H1 (cell line): ENCODE results near the gene MAVS. TPM values are rescaled to one million over a fixed set of nuclear protein-coding genes. Genes with fewer than 3 reads are reported as not detected.
A peak's percentile ranks its signal among the peaks of the same experiment; 100 is the strongest.

Experiments used
- CTCF ChIA-PET: fragments of 300-600 bp; sonication (Branson Sonifier 250); formaldehyde crosslinking; loops from one replicate; lab custom pipeline; 2021; ENCODE audit not compliant: partially characterized antibody; lab: Charles Lee
- POLR2A ChIA-PET: fragments of 300-600 bp; sonication (Branson Sonifier 250); formaldehyde crosslinking; loops from one replicate; lab custom pipeline; 2021; ENCODE audit warnings: inconsistent platforms; ENCODE audit not compliant: partially characterized antibody; lab: Charles Lee
- DNase-seq, 2 experiments: peaks; one replicate each; pipeline versions ENCODE4 v3.0.0 to v3.0.0-alpha.2; 2010 to 2022; ENCODE audit warnings: low spot score in 2 of 2, low read depth in 1 of 2, mixed read lengths in 1 of 2
- FAIRE-seq: peaks from 2 replicates; lab custom pipeline; 2011; peaks lifted over from hg19 to GRCh38; lab: Jason Lieb, UNC
- H2AFZ ChIP-seq: 2 replicates; pipeline ENCODE4 v1.8.1; 2012; ENCODE audit warnings: low read length, inconsistent platforms
- H2AK5ac ChIP-seq: 2 replicates; pipeline ENCODE4 v1.6.1; 2013; ENCODE audit warnings: low read depth, low read length
- H2BK120ac ChIP-seq: replicated peaks from 2 replicates; pipeline ENCODE3; 2013; ENCODE audit warnings: low read depth, low read length, inconsistent platforms
- H2BK12ac ChIP-seq: 2 replicates; pipeline ENCODE4 v1.6.1; 2013; ENCODE audit warnings: low read depth, low read length
- H2BK15ac ChIP-seq: 2 replicates; pipeline ENCODE4 v1.6.1; 2013; ENCODE audit warnings: low read length
- H2BK20ac ChIP-seq: 2 replicates; pipeline ENCODE4 v1.6.1; 2013; ENCODE audit warnings: low read length
- H2BK5ac ChIP-seq: 2 replicates; pipeline ENCODE4 v1.6.1; 2013; ENCODE audit warnings: low read depth, low read length
- H3K14ac ChIP-seq: 2 replicates; pipeline ENCODE4 v1.6.1; 2013; ENCODE audit warnings: inconsistent platforms; ENCODE audit not compliant: insufficient read length
- H3K18ac ChIP-seq: 2 replicates; pipeline ENCODE4 v1.6.1; 2013; ENCODE audit warnings: low read length; ENCODE audit errors: extremely low read depth
- H3K23ac ChIP-seq: 2 replicates; pipeline ENCODE4 v1.6.1; 2013; ENCODE audit warnings: inconsistent platforms; ENCODE audit not compliant: insufficient read length
- H3K23me2 ChIP-seq: 2 replicates; pipeline ENCODE4 v1.6.1; 2013; ENCODE audit warnings: low read depth, low read length
- H3K27ac ChIP-seq: 2 replicates; pipeline ENCODE4 v1.6.1; 2011; ENCODE audit warnings: low read depth, low read length, inconsistent platforms
- H3K27me3 ChIP-seq, 4 experiments: replicated peaks in 1 of 4; 1 replicate in 1 of 4; 2 replicates in 3 of 4; pipeline versions ENCODE4 v1.6.1 to v1.8.1; 2011 to 2013; ENCODE audit warnings: low read length in 3 of 4, mild to moderate bottlenecking in 3 of 4, inconsistent platforms in 2 of 4, mixed read lengths in 2 of 4, moderate library complexity in 1 of 4; ENCODE audit not compliant: control insufficient read depth in 3 of 4, insufficient read depth in 3 of 4; ENCODE audit errors: extremely low read depth in 1 of 4
- H3K36me3 ChIP-seq, 4 experiments: 2 replicates each; pipeline versions ENCODE4 v1.6.1 to v1.8.1; 2011 to 2013; ENCODE audit warnings: mild to moderate bottlenecking in 4 of 4, low read length in 3 of 4, moderate library complexity in 2 of 4, control low read depth in 1 of 4, inconsistent platforms in 1 of 4; ENCODE audit not compliant: insufficient read depth in 4 of 4, control insufficient read depth in 2 of 4
- H3K4ac ChIP-seq: replicated peaks from 2 replicates; pipeline ENCODE3; 2013; ENCODE audit warnings: low read length, low read depth, mixed read lengths, inconsistent platforms; ENCODE audit not compliant: insufficient read length
- H3K4me1 ChIP-seq, 4 experiments: replicated peaks in 1 of 4; 1 replicate in 1 of 4; 2 replicates in 3 of 4; pipeline versions ENCODE4 v1.6.1 to v1.8.1; 2011 to 2013; ENCODE audit warnings: low read length in 3 of 4, inconsistent platforms in 2 of 4, mixed read lengths in 1 of 4; ENCODE audit not compliant: insufficient read depth in 4 of 4, control insufficient read depth in 3 of 4
- H3K4me2 ChIP-seq, 2 experiments: 2 replicates each; pipeline versions ENCODE4 v1.6.1 to v1.8.1; 2011 to 2013; ENCODE audit warnings: low read depth in 2 of 2, low read length in 2 of 2, control low read depth in 1 of 2, inconsistent platforms in 1 of 2, mild to moderate bottlenecking in 1 of 2; ENCODE audit not compliant: insufficient read depth in 1 of 2
- H3K4me3 ChIP-seq, 4 experiments: fragments of 200-600, 300-600 bp in 1 of 4; sonication (generic), shearing (Covaris generic), sonication (Bioruptor Twin) in 1 of 4; 2 replicates each; pipeline versions ENCODE4 v1.5.1 to v1.8.1; 2011 to 2016; ENCODE audit warnings: low read length in 4 of 4, low read depth in 3 of 4, control low read depth in 2 of 4, inconsistent platforms in 2 of 4, mild to moderate bottlenecking in 2 of 4, mixed read lengths in 1 of 4, moderate library complexity in 1 of 4; ENCODE audit not compliant: insufficient read depth in 2 of 4; ENCODE audit errors: extremely low read depth in 1 of 4
- H3K56ac ChIP-seq: replicated peaks from 2 replicates; pipeline ENCODE3; 2013; ENCODE audit warnings: low read depth, mild to moderate bottlenecking, mixed read lengths, low read length, inconsistent platforms; ENCODE audit not compliant: insufficient read length
- H3K79me1 ChIP-seq: 2 replicates; pipeline ENCODE4 v1.6.1; 2013; ENCODE audit warnings: low read depth, low read length, control low read depth
- H3K79me2 ChIP-seq, 2 experiments: 2 replicates each; pipeline versions ENCODE4 v1.6.1 to v1.8.1; 2012 to 2013; ENCODE audit warnings: low read length in 2 of 2, mild to moderate bottlenecking in 2 of 2, inconsistent platforms in 1 of 2; ENCODE audit not compliant: insufficient read depth in 2 of 2, control insufficient read depth in 1 of 2
- H3K9ac ChIP-seq, 4 experiments: replicated peaks in 1 of 4; 1 replicate in 1 of 4; 2 replicates in 3 of 4; pipeline versions ENCODE4 v1.6.1 to v1.8.1; 2011 to 2013; ENCODE audit warnings: low read depth in 3 of 4, low read length in 3 of 4, control low read depth in 2 of 4, mild to moderate bottlenecking in 2 of 4, moderate library complexity in 2 of 4, inconsistent platforms in 1 of 4; ENCODE audit errors: extremely low read depth in 1 of 4
- H3K9me3 ChIP-seq, 2 experiments: 2 replicates each; pipeline versions ENCODE4 v1.6.1 to v1.8.1; 2012 to 2013; ENCODE audit warnings: mild to moderate bottlenecking in 2 of 2, moderate library complexity in 2 of 2, control low read depth in 1 of 2, inconsistent platforms in 1 of 2, low read depth in 1 of 2, low read length in 1 of 2, mixed read lengths in 1 of 2; ENCODE audit not compliant: insufficient read depth in 2 of 2
- H4K20me1 ChIP-seq, 2 experiments: replicated peaks in 1 of 2; 2 replicates each; pipeline versions ENCODE3 to v1.8.1; 2011 to 2013; ENCODE audit warnings: inconsistent platforms in 2 of 2, low read length in 2 of 2, mild to moderate bottlenecking in 1 of 2; ENCODE audit not compliant: insufficient read depth in 2 of 2, control insufficient read depth in 1 of 2
- H4K5ac ChIP-seq: 2 replicates; pipeline ENCODE4 v1.6.1; 2013; ENCODE audit warnings: low read length, low read depth, mixed read lengths, inconsistent platforms; ENCODE audit not compliant: insufficient read length
- H4K8ac ChIP-seq: 2 replicates; pipeline ENCODE4 v1.8.0; 2013; ENCODE audit warnings: mild to moderate bottlenecking, moderate library complexity, low read length, inconsistent platforms; ENCODE audit not compliant: insufficient read depth; ENCODE audit errors: extremely low read depth
- H4K91ac ChIP-seq: replicated peaks from 2 replicates; pipeline ENCODE3; 2013; ENCODE audit warnings: low read length, mixed read lengths, inconsistent platforms; ENCODE audit not compliant: insufficient read length
- BRCA1 ChIP-seq: IDR thresholded peaks from 2 replicates; pipeline ENCODE4 v1.6.1; 2012; ENCODE audit warnings: low read depth, low read length, improper control_type of control experiment
- EP300 ChIP-seq, 2 experiments: IDR thresholded peaks; 1 replicate in 1 of 2; 2 replicates in 1 of 2; pipeline ENCODE4 v1.6.1; 2011 to 2012; ENCODE audit warnings: low read depth in 2 of 2, low read length in 2 of 2, mild to moderate bottlenecking in 2 of 2, borderline replicate concordance in 1 of 2, inconsistent platforms in 1 of 2, moderate library complexity in 1 of 2
- EZH2 ChIP-seq: fragments of 200-600 bp; sonication (generic); IDR thresholded peaks from 2 replicates; pipeline ENCODE4 v1.7.1; 2012; ENCODE audit warnings: low read depth, mild to moderate bottlenecking, moderate library complexity, low read length, inconsistent platforms; ENCODE audit not compliant: severe bottlenecking
- MAFK ChIP-seq: IDR thresholded peaks from 2 replicates; pipeline ENCODE4 v1.6.1; 2012; ENCODE audit warnings: low read depth, mild to moderate bottlenecking, improper control_type of control experiment, low read length
- MAX ChIP-seq: IDR thresholded peaks from 2 replicates; pipeline ENCODE4 v1.6.1; 2012; ENCODE audit warnings: inconsistent platforms
- NANOG ChIP-seq: IDR thresholded peaks from 2 replicates; pipeline ENCODE4 v1.6.1; 2011; ENCODE audit warnings: low read length, low read depth, mild to moderate bottlenecking, inconsistent platforms; ENCODE audit not compliant: insufficient read depth, poor library complexity, severe bottlenecking
- RAD21 ChIP-seq, 2 experiments: IDR thresholded peaks in 1 of 2; conservative IDR thresholded peaks in 1 of 2; 2 replicates each; pipeline ENCODE4 v1.6.1; 2011; ENCODE audit warnings: low read depth in 2 of 2, low read length in 2 of 2, improper control_type of control experiment in 1 of 2, inconsistent platforms in 1 of 2, mild to moderate bottlenecking in 1 of 2, moderate library complexity in 1 of 2
- RFX5 ChIP-seq: IDR thresholded peaks from 2 replicates; pipeline ENCODE4 v1.6.1; 2011; ENCODE audit warnings: low read depth, low read length, improper control_type of control experiment, borderline replicate concordance
- SP2 ChIP-seq: IDR thresholded peaks from 2 replicates; pipeline ENCODE4 v1.6.1; 2012; ENCODE audit warnings: mild to moderate bottlenecking, low read length, inconsistent platforms
- SP4 ChIP-seq: IDR thresholded peaks from 2 replicates; pipeline ENCODE4 v1.6.1; 2012; ENCODE audit warnings: low read length, inconsistent platforms
- TAF7 ChIP-seq: optimal IDR thresholded peaks from 2 replicates; pipeline ENCODE3; 2011; ENCODE audit warnings: low read depth, mild to moderate bottlenecking, inconsistent platforms, low read length, moderate library complexity, borderline replicate concordance
- TCF12 ChIP-seq: IDR thresholded peaks from 2 replicates; pipeline ENCODE4 v1.6.1; 2011; ENCODE audit warnings: low read depth, mild to moderate bottlenecking, low read length
- ZNF274 ChIP-seq: IDR thresholded peaks from 2 replicates; pipeline ENCODE4 v1.7.0; 2012; ENCODE audit warnings: low read length, borderline replicate concordance; ENCODE audit errors: extremely low read depth
- WGBS, 2 experiments: shearing (Covaris generic) in 1 of 2; methylation state at CpG; one replicate each; pipeline versions ENCODE4 v1.1.6 to v1.1.7; 2013 to 2015; ENCODE audit warnings: low lambda C conversion rate in 2 of 2, mixed read lengths in 2 of 2, inconsistent platforms in 1 of 2, low coverage in 1 of 2, missing lambda C conversion rate in 1 of 2; ENCODE audit not compliant: insufficient replicate concordance in 2 of 2, insufficient coverage in 1 of 2, insufficient read length in 1 of 2; ENCODE audit errors: extremely low coverage in 1 of 2, missing lambda C conversion rate in 1 of 2; 5-methylcytosine and 5-hydroxymethylcytosine counted together
- polyA plus RNA-seq, 7 experiments: library from polyadenylated mRNA; depleted of rRNA in 3 of 7; stranded (reverse) in 5 of 7; unstranded in 2 of 7; fragments of >200 nt in 5 of 7; fragments of 200-250 nt in 2 of 7; gene quantifications; 1 replicate in 5 of 7; 2 replicates in 1 of 7; 4 replicates in 1 of 7; pipeline versions ENCODE4 v1.2.1 to v1.2.3, GENCODE V29; 2011 to 2013; ENCODE audit warnings: missing spikeins in 2 of 7, mixed read lengths in 2 of 7
- total RNA-seq: library from RNA; stranded (reverse); fragmentation: NEBNext Ultra II Directional; extraction: Animal tissue kit (Norgen Biotek cat#: 25700); gene quantifications from 2 replicates; pipeline ENCODE4 v1.2.1, GENCODE V29; 2021

The MAVS gene
- total and polyA plus RNA-seq, 2 of the 8 experiments (the other 6 are each of a cell fraction or from before 2014, with no cell fraction given): 9.9 to 24.3 TPM

DNA sequence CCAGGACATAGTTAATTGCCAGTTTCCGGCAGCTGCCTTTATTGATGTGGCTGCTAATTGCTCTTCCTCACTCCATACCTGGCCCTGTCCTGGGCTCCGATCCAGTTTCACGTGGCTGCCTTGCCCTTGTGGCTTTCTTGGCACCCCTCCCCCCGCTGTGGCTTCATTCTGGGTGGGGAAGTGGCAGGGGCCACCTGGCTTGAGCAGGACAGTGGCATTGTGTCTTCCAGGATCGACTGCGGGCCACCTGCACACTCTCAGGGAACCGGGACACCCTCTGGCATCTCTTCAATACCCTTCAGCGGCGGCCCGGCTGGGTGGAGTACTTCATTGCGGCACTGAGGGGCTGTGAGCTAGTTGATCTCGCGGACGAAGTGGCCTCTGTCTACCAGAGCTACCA lies 10.8 kb downstream of the MAVS start:
- Histone ChIP-seq H3K4ac (no peak overlapping the region), H3K14ac (no peak overlapping the region), H4K5ac (no peak overlapping the region), H4K20me1 (peaks cover 3 to 5% of the 10 kb centered on the region in 2 experiments), H4K91ac (no peak overlapping the region), H2BK12ac (no peak overlapping the region), H3K23ac (no peak overlapping the region), H3K4me1 (no peaks in the 10 kb centered on the region; a peak in 1 of 7 replicates), H3K4me2 (no peak overlapping the region), H2BK120ac (no peak overlapping the region), H3K27me3 (no peaks in the 10 kb centered on the region), H2BK20ac (no peak overlapping the region), H3K9me3 (no peaks in the 10 kb centered on the region; a peak in 1 of 4 replicates), H3K79me2 (no peaks in the 10 kb centered on the region), H2BK5ac (no peak overlapping the region), H2AFZ (no peak overlapping the region), H3K9ac (no peak overlapping the region), H3K18ac (no peak overlapping the region), H2BK15ac (no peak overlapping the region), H2AK5ac (no peak overlapping the region), H3K79me1 (no peaks in the 10 kb centered on the region), H3K23me2 (no peaks in the 10 kb centered on the region), H3K56ac (no peak overlapping the region), H4K8ac (peak overlapping the region; percentile 35; the same call in 1 of the 2 replicates), H3K36me3 (peaks cover 5 to 17% (median 11%) of the 10 kb centered on the region in 4 experiments; a peak in 7 of 8 replicates), H3K4me3 (no peak overlapping the region), H3K27ac (no peak overlapping the region)
- ChIA-PET POLR2A (interaction anchor here (1.0 to 2.0 kb wide), 4 partner anchors 10 to 37 kb away, joined by 3 to 4 read pairs (median 3); partner anchors contain the start of gene AP5S1), CTCF (interaction anchor here (0.7 to 6.4 kb wide), 7 partner anchors 9 to 289 kb away, joined by 3 to 55 read pairs (median 3); partner anchors contain the start of gene CENPB)
- WGBS, 2 experiments: 94% methylated on average over 14 of the region's 14 CpGs; no CpG with 5 or more reads in 1 of the 2 experiments
- DNase-seq (no peak), FAIRE-seq (no peak)
- TF ChIP-seq SP2: no peak
- no peak for TF ChIP-seq ZNF274
- TF ChIP-seq NANOG: no peak
- TF ChIP-seq SP4: no peak
- TF ChIP-seq EP300 (IDR thresholded peaks at IDR 0.05; ENCODE audit: borderline replicate concordance in 1 of 2, low read depth in 2 of 2, low read length in 2 of 2): no peak
- no peak for TF ChIP-seq BRCA1
- no peak for TF ChIP-seq EZH2
- TF ChIP-seq MAX: no peak
- TF ChIP-seq RAD21 (IDR thresholded peaks at IDR 0.05 in 1 of 2, conservative IDR thresholded peaks at IDR 0.05 in 1 of 2; ENCODE audit: low read depth in 2 of 2, low read length in 2 of 2): no peak
- no peak for TF ChIP-seq TAF7
- no peak for TF ChIP-seq RFX5
- TF ChIP-seq TCF12: no peak
- no peak for TF ChIP-seq MAFK
